ENCODE measurements around the gene KDM4B.

The KDM4B gene

GRCh38 chr19:5177745-5178450, 209.0 kb downstream of the KDM4B start:
- H4K20me1 ChIP-seq (ENCODE audit: insufficient read depth, low read length): no peaks in the 10 kb centered on the region
- H3K4me2 ChIP-seq (ENCODE audit: insufficient read depth, low read length): no peak overlapping the region
- ATAC-seq (ENCODE audit: insufficient read depth, low read depth) (no peak), DNase-seq (no peak)
- H3K9me3 ChIP-seq (ENCODE audit: insufficient read depth, low read length, severe bottlenecking): no peaks in the 10 kb centered on the region
- no peak for TF ChIP-seq CTCF (IDR thresholded peaks at IDR 0.05; ENCODE audit: borderline replicate concordance, extremely low read depth, low read length, poor library complexity, severe bottlenecking)
- no peak for TF ChIP-seq EZH2 (IDR thresholded peaks at IDR 0.05; ENCODE audit: borderline replicate concordance, low read depth, low read length, severe bottlenecking)
- no peaks in the 10 kb centered on the region for H3K79me2 ChIP-seq (ENCODE audit: insufficient read depth, low read length)
- H3K4me3 ChIP-seq (ENCODE audit: low read depth in 1 of 2, low read length in 2 of 2): no peak overlapping the region
- no peak overlapping the region for H2AFZ ChIP-seq (ENCODE audit: low read depth, low read length)
- no peaks in the 10 kb centered on the region for H3K4me1 ChIP-seq (ENCODE audit: insufficient read depth, low read length)
- no peaks in the 10 kb centered on the region for H3K36me3 ChIP-seq (ENCODE audit: insufficient read depth, low read length)
- H3K27me3 ChIP-seq (ENCODE audit: insufficient read depth, low read length, poor library complexity): no peaks in the 10 kb centered on the region
- H3K9ac ChIP-seq (ENCODE audit: low read depth, low read length): no peak overlapping the region
- H3K27ac ChIP-seq (ENCODE audit: low read length): no peak overlapping the region

- Histone ChIP-seq H4K20me1 (ENCODE audit: insufficient read depth, low read length) (no peaks in the 10 kb centered on the region), H2AFZ (ENCODE audit: low read depth, low read length) (no peak overlapping the region), H3K36me3 (ENCODE audit: insufficient read depth, low read length) (no peaks in the 10 kb centered on the region), H3K9me3 (ENCODE audit: insufficient read depth, low read length, severe bottlenecking) (no peaks in the 10 kb centered on the region), H3K27ac (ENCODE audit: low read length) (no peak overlapping the region), H3K9ac (ENCODE audit: low read depth, low read length) (no peak overlapping the region), H3K4me1 (ENCODE audit: insufficient read depth, low read length) (no peaks in the 10 kb centered on the region), H3K4me3 (ENCODE audit: low read depth in 1 of 2, low read length in 2 of 2) (no peak overlapping the region), H3K79me2 (ENCODE audit: insufficient read depth, low read length) (no peaks in the 10 kb centered on the region), H3K4me2 (ENCODE audit: insufficient read depth, low read length) (no peak overlapping the region), H3K27me3 (ENCODE audit: insufficient read depth, low read length, poor library complexity) (no peaks in the 10 kb centered on the region)
- DNase-seq: no peak
- ATAC-seq (ENCODE audit: insufficient read depth, low read depth): no peak
- no peak for TF ChIP-seq EZH2 (IDR thresholded peaks at IDR 0.05; ENCODE audit: borderline replicate concordance, low read depth, low read length, severe bottlenecking)
- TF ChIP-seq CTCF (IDR thresholded peaks at IDR 0.05; ENCODE audit: borderline replicate concordance, extremely low read depth, low read length, poor library complexity, severe bottlenecking): no peak
Measured at GRCh38 chr19:5178841-5179240, 209.9 kb downstream of the KDM4B start.

GRCh38 chr19:5179256-5179655, 210.3 kb downstream of the KDM4B start:
- no peaks in the 10 kb centered on the region for H3K79me2 ChIP-seq (ENCODE audit: insufficient read depth, low read length)
- H3K9ac ChIP-seq (ENCODE audit: low read depth, low read length): no peak overlapping the region
- H3K4me2 ChIP-seq (ENCODE audit: insufficient read depth, low read length): no peak overlapping the region
- ATAC-seq (ENCODE audit: insufficient read depth, low read depth): no peak
- no peak for TF ChIP-seq CTCF (IDR thresholded peaks at IDR 0.05; ENCODE audit: borderline replicate concordance, extremely low read depth, low read length, poor library complexity, severe bottlenecking)
- TF ChIP-seq EZH2 (IDR thresholded peaks at IDR 0.05; ENCODE audit: borderline replicate concordance, low read depth, low read length, severe bottlenecking): no peak
- no peak overlapping the region for H2AFZ ChIP-seq (ENCODE audit: low read depth, low read length)
- H4K20me1 ChIP-seq (ENCODE audit: insufficient read depth, low read length): no peaks in the 10 kb centered on the region
- no peaks in the 10 kb centered on the region for H3K9me3 ChIP-seq (ENCODE audit: insufficient read depth, low read length, severe bottlenecking)
- no peak for DNase-seq
- no peaks in the 10 kb centered on the region for H3K4me1 ChIP-seq (ENCODE audit: insufficient read depth, low read length)
- no peaks in the 10 kb centered on the region for H3K36me3 ChIP-seq (ENCODE audit: insufficient read depth, low read length)
- no peak overlapping the region for H3K27ac ChIP-seq (ENCODE audit: low read length)
- no peaks in the 10 kb centered on the region for H3K27me3 ChIP-seq (ENCODE audit: insufficient read depth, low read length, poor library complexity)
- no peak overlapping the region for H3K4me3 ChIP-seq (ENCODE audit: low read depth in 1 of 2, low read length in 2 of 2)

Measured in DND-41 (cell line).